DOHH2 (cell line): ENCODE measurements around the gene DFFB.

Experiments used
- H3F3A ChIP-seq: fragments of 200-600 bp; sonication (generic), shearing (Covaris generic); 2 replicates; pipeline ENCODE4 v1.6.0; 2016; ENCODE audit warnings: antibody characterized with exemption, mild to moderate bottlenecking; ENCODE audit not compliant: control insufficient read depth, insufficient read depth
- H3K27ac ChIP-seq: fragments of 200-600 bp; sonication (generic); 2 replicates; pipeline ENCODE4 v1.5.1; 2014; ENCODE audit warnings: low read depth, mild to moderate bottlenecking, low read length, moderate library complexity
- H3K27me3 ChIP-seq: fragments of 200-600 bp; sonication (generic); 2 replicates; pipeline ENCODE4 v1.6.1; 2014; ENCODE audit warnings: mild to moderate bottlenecking, low read length, mixed read lengths; ENCODE audit not compliant: control insufficient read depth
- H3K36me3 ChIP-seq: fragments of 200-600 bp; sonication (generic); 2 replicates; pipeline ENCODE4 v1.6.1; 2014; ENCODE audit warnings: mild to moderate bottlenecking, low read length, moderate library complexity, mixed read lengths; ENCODE audit not compliant: control insufficient read depth
- H3K4me1 ChIP-seq: fragments of 200-600 bp; sonication (generic); 2 replicates; pipeline ENCODE4 v1.6.1; 2014; ENCODE audit warnings: mild to moderate bottlenecking, low read length, mixed read lengths; ENCODE audit not compliant: control insufficient read depth
- H3K4me2 ChIP-seq: fragments of 200-600 bp; sonication (generic); 2 replicates; pipeline ENCODE4 v1.6.0; 2014; ENCODE audit warnings: mild to moderate bottlenecking, low read length, moderate library complexity
- H3K4me3 ChIP-seq: fragments of 200-600 bp; sonication (generic); 2 replicates; pipeline ENCODE4 v1.5.1; 2014; ENCODE audit warnings: mild to moderate bottlenecking, low read length, mixed read lengths
- H3K79me2 ChIP-seq: fragments of 200-600 bp; sonication (generic); 2 replicates; pipeline ENCODE4 v1.6.1; 2014; ENCODE audit warnings: mild to moderate bottlenecking, low read length, mixed read lengths; ENCODE audit not compliant: control insufficient read depth
- H3K9me2 ChIP-seq: fragments of 200-600 bp; sonication (generic); replicated peaks from 2 replicates; pipeline ENCODE4 v1.6.1; 2014; ENCODE audit warnings: mild to moderate bottlenecking, low read length, mixed read lengths; ENCODE audit not compliant: control insufficient read depth
- H3K9me3 ChIP-seq: fragments of 200-600 bp; sonication (generic); 2 replicates; pipeline ENCODE4 v1.6.1; 2014; ENCODE audit warnings: antibody characterized with exemption, low read length, mixed read lengths; ENCODE audit not compliant: control insufficient read depth, insufficient read depth
- H4K20me1 ChIP-seq: fragments of 200-600 bp; sonication (generic); 2 replicates; pipeline ENCODE4 v1.6.0; 2014; ENCODE audit warnings: low read depth, mild to moderate bottlenecking, antibody characterized with exemption, low read length, moderate library complexity; ENCODE audit not compliant: control insufficient read depth, insufficient read depth
- EZH2phosphoT487 ChIP-seq: fragments of 200-600 bp; sonication (generic); IDR thresholded peaks from 2 replicates; pipeline ENCODE4 v1.6.1; 2017; ENCODE audit warnings: borderline replicate concordance, mild to moderate bottlenecking, antibody characterized with exemption, low read length, moderate library complexity, mixed read lengths
- TF ChIP-seq, protein P1 (sequence below): fragments of 200-600 bp; sonication (generic); IDR thresholded peaks from one replicate; pipeline ENCODE4 v1.5.1; 2014; ENCODE audit warnings: antibody characterized with exemption, mild to moderate bottlenecking, low read depth, low read length; ENCODE audit not compliant: poor library complexity, severe bottlenecking

Gene DFFB

DNA sequence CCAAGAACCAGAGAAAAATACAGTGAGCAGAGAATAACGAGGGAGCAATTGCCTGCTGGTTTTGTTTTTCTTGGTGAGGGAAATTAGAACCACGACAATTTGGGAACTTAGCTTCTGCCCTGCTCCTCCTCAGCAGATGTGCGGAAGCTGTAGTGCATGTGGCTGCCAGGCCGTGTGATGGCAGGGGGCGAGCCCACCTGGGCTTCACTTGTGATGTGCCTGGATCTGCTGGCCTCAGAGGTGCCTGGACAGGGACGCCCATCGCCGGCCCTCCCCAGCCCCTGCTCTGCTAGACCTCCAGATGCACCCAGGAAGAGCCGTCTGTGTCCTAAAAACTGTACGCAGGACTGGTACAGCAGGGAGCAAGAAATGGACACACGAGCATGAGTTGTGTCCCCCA, 71.3 kb downstream of the DFFB start:
- H3K4me1 ChIP-seq: no peaks in the 10 kb centered on the region
- H3K27me3 ChIP-seq: peaks cover 8% of the 10 kb centered on the region
- no peaks in the 10 kb centered on the region for H3K36me3 ChIP-seq
- H3K9me2 ChIP-seq: no peaks in the 10 kb centered on the region
- no peak overlapping the region for H3K4me2 ChIP-seq
- peaks cover 4% of the 10 kb centered on the region; the same call in 1 of the 2 replicates for H3K9me3 ChIP-seq
- TF ChIP-seq, protein P1, sequence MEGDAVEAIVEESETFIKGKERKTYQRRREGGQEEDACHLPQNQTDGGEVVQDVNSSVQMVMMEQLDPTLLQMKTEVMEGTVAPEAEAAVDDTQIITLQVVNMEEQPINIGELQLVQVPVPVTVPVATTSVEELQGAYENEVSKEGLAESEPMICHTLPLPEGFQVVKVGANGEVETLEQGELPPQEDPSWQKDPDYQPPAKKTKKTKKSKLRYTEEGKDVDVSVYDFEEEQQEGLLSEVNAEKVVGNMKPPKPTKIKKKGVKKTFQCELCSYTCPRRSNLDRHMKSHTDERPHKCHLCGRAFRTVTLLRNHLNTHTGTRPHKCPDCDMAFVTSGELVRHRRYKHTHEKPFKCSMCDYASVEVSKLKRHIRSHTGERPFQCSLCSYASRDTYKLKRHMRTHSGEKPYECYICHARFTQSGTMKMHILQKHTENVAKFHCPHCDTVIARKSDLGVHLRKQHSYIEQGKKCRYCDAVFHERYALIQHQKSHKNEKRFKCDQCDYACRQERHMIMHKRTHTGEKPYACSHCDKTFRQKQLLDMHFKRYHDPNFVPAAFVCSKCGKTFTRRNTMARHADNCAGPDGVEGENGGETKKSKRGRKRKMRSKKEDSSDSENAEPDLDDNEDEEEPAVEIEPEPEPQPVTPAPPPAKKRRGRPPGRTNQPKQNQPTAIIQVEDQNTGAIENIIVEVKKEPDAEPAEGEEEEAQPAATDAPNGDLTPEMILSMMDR: no peak
- TF ChIP-seq EZH2phosphoT487: no peak
- H3K27ac ChIP-seq: no peak overlapping the region
- no peak overlapping the region for H3K4me3 ChIP-seq
- no peaks in the 10 kb centered on the region for H3K79me2 ChIP-seq
- peaks cover 11% of the 10 kb centered on the region for H3F3A ChIP-seq
- H4K20me1 ChIP-seq: no peaks in the 10 kb centered on the region

DNA sequence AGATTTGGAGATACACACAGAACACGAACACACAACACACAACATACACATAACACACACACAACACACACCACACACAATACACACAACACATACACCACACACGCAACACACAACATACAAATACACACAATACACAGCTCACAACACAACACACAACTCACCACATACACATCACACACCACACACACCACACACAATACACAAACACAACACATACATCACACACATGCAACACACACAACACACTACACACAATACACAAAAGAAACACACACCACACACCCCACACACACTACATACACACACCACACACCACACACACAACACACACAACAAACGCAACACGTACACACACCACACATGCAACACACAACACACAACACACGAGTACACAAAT, 71.8 kb downstream of the DFFB start:
- Histone ChIP-seq H3K9me2 (no peaks in the 10 kb centered on the region), H3K27ac (no peak overlapping the region), H3F3A (peaks cover 11% of the 10 kb centered on the region), H4K20me1 (no peaks in the 10 kb centered on the region), H3K79me2 (no peaks in the 10 kb centered on the region), H3K4me3 (no peak overlapping the region), H3K4me1 (no peaks in the 10 kb centered on the region), H3K27me3 (peaks cover 8% of the 10 kb centered on the region), H3K36me3 (no peaks in the 10 kb centered on the region), H3K9me3 (peaks cover 4% of the 10 kb centered on the region; the same call in 1 of the 2 replicates), H3K4me2 (no peak overlapping the region)
- TF ChIP-seq, protein P1: no peak
- no peak for TF ChIP-seq EZH2phosphoT487

DNA sequence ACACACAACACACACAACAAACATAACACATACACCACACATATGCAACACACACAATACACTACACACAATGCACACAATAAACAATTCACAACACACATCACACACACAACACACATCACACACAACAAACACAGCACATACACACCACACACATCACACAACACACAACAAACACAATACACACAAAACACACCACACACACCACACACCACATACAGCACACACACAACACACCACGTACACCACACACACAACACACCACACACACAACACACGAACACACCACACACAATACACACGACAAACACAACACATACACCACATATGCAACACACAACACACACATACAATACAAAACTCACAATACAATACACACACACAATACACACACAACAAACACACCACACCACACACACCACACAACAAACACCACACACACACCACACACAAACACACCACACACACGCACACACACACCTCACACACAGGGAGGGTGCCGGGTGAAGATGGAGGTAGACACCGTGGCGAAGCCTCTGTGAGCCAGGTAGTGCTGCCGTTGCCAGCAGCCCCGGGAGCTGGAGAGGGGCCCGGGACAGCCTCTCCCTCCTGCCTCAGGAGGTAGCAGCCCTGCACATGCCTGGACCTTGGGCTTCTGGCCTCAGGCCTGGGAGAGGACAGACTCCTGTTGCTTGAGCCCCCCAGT, 73.2 kb downstream of the DFFB start:
- Histone ChIP-seq H3K79me2 (no peaks in the 10 kb centered on the region), H3K27me3 (peaks cover 8% of the 10 kb centered on the region), H3F3A (peaks cover 11% of the 10 kb centered on the region), H3K36me3 (no peaks in the 10 kb centered on the region), H3K4me1 (no peaks in the 10 kb centered on the region), H3K27ac (no peak overlapping the region), H3K4me3 (no peak overlapping the region), H3K4me2 (no peak overlapping the region), H4K20me1 (no peaks in the 10 kb centered on the region), H3K9me2 (no peaks in the 10 kb centered on the region), H3K9me3 (peaks cover 4% of the 10 kb centered on the region; the same call in 1 of the 2 replicates)
- TF ChIP-seq, protein P1: no peak
- no peak for TF ChIP-seq EZH2phosphoT487
